HG03354 (cell line): Measurements from ENCODE around the gene ZC3H12D.
A peak's percentile ranks its signal among the peaks of the same experiment; 100 is the strongest.
"Not testable (repeated sequence)": the region's sequence is repeated elsewhere in the genome, so short reads cannot be mapped to it uniquely, and the experiment has no call there.

ENCODE experiments used
- ATAC-seq: cut with Tn5 transposase; IDR thresholded peaks from one replicate; pipeline ENCODE4 v1.9.1; 2021; ENCODE audit warnings: mild to moderate bottlenecking; ENCODE audit not compliant: unreplicated experiment, poor library complexity, severe bottlenecking

ZC3H12D gene

DNA sequence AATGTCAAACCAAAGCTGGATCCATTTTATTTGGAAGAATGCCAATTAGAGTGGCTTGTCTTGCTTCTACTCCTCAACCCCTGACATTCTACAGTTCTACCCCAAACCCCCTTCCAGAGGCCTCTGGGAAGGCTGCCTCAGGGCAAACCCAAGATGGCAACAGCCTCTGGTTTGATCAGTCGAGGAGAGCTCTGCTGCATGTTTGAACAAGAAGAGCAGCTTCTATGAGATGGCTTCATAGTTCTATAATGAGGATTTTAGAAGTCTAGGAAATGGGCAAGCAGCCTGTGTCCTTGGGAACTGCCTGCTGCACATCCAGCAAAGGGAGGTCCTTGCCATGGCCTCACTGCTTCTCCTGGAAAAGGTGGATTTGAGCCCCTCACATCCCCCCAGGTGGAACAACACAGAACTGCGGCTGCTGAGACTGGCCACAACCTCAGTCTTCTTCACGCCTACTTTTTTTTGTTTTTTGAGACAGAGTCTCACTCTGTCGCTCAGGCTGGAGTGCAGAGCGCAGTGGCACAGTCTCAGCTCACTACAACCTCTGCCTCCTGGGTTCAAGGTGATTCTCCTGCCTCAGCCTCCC is 37.9 kb downstream of the ZC3H12D start:
- ATAC-seq, result no peak

DNA sequence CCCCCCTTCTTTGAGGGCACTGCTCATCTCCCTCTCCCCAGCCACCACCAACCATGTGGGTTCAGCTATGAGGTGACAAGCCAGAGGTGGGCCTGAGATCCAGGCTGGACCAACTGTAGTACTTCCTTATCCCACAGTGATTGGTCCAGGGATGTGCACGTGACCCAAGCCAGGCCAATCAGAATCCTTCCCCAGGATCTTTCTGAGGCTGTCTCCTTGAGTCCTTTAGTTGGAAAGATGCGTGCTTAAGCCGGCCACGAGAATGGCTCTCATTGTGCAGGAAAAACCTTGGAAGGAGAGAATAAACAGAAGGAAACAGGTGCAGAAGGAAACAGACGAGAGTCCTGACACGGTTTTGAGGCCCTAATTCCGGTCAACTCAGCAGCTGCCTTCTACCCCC is 39.2 kb downstream of the ZC3H12D start:
- ATAC-seq, result no peak

DNA sequence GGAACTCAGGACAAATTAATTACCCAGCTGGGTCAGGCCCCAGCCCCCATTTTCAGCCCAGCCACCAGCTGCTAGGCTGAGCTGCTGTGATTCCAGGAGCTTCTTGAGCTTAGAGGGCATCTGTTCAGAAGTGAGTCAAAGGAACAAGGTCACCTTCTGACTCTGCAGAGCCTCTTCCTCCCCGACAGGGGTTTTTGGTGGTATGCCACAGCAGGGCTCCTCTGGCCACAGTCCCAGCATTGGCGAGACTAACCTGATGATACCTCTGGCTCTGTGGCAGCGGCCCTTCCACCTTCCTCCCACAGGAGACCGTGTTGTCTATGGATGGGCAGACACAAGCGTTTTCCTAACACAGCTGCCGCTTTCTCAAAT is 39.7 kb downstream of the ZC3H12D start:
- peak; percentile 45 for ATAC-seq

DNA sequence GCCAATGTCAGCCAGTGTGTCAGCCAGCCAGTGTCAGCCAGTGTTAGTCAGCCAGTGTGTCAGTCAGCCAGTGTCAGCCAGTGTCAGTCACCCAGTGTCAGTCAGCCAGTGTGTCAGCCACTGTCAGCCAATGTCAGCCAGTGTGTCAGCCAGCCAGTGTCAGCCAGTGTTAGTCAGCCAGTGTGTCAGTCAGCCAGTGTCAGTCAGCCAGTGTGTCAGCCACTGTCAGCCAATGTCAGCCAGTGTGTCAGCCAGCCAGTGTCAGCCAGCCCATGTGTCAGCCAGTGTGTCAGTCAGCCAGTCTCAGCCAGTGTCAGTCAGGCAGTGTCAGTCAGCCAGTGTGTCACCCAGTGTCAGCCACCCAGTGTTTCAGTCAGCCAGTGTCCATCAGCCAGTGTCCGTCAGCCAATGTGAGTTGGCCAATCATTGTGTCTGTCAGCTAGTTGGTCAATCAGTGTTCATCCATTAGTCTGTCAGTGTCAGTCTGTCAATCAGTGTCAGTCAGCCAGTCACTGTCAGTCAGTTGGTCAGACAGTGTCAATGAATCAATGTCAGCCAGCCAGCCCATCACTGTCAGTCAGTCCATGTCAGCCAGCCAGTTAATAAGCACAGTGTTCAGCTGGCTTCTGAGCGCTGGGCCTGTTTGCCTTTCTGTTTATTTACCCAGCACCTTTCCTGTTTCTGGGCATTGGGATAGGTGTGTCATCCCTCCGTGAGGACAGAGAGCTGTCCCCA is 40.3 kb downstream of the ZC3H12D start:
- ATAC-seq, result not testable (repeated sequence)

DNA sequence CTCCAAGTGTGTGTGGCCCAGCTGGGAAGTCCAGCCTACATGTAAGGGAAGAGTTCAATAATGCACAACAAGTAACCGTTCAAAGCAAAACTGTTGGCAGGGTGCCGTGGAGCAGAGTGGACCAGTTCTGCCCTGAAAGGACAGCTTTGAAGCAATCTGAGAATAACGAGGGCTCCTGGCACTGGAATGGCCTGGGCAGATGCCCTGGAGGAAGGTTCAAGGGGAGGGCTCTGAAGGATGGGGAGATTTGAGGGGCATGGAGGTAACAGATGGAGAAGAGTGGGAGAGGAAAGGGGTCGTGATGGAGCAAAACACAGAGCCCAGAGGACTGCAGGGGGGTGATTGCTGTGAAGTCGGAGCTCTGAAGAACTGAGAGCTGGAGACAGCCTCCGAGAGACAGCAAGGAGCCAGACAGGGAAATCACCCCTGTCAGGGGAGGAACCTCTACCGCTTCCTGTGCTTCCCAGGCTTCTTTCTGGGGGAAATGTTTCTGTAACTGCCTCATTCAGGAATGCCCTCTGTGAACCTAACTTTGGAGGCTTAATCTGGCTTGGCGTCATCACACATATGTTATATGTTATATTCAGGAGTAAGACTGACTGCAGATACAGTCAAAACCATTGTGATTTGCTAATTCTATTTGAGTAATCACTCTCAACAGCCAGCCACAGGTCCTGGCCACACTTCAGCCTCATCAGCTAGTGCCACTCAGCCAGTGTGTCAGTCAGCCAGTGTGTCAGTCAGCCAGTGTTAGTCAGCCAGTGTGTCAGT is 41.2 kb downstream of the ZC3H12D start:
- no peak for ATAC-seq

DNA sequence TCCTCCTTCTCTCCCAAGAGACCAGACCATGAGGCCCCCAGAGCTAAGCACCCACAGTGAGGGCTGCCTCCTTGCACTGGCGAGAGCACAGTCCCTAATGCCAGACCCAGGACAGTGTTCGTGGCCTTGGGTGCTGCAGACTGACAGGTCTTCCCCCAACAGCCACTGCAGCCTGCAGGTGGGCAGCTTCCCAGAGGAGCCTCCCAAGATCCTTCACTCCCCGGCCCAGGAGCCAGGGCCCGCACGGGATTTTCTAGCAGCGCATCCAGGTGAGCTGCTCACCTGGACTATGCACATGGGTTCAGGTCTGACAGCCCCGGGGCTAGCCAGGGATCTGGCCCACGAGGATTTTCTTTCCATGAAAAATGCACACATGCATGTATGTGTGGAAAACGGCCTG is 43.1 kb downstream of the ZC3H12D start:
- no peak for ATAC-seq

DNA sequence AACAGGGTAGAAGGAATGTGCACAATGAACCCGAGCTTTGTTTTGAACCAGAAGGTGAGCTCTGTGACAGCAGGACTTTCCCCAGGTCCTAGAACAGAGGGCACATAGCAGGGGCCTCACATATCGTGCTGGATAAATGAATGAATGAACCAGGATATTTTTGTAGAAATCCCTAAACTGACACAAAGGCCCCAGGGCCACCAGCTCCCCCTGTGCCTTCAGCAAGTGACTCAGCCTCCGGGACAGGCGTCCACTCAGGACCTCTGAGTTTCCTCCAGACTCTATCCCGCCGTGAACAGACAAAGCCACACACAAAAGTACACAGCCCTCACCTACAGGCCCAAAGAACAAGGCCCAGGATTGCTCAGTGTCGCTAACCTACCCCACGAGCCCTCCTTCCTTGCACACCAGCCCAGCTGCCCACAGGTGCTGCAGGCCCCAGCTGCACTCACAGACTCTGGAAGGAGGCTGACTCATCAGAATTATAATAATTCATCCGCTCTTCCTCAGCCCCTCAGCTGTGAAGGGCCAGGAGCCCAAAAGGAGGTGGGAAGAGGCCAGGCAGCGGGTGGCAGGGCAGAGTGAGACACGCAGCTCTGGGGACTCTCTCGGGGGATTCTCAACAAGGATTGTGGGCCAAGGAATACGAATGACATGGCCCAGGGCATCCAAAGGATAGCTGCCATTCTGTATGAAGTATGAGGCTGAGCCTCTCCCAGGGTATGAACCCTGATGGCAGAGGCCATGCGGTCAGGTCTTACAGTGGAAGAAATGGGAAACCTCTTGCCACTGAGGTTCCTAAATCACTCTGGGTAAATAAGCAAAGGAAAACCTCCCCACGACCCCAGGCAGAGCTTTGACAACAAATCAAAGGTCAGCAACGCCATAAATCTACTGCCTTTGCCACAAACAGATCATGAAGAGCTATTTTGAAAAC is 43.8 kb downstream of the ZC3H12D start:
- ATAC-seq, result no peak

DNA sequence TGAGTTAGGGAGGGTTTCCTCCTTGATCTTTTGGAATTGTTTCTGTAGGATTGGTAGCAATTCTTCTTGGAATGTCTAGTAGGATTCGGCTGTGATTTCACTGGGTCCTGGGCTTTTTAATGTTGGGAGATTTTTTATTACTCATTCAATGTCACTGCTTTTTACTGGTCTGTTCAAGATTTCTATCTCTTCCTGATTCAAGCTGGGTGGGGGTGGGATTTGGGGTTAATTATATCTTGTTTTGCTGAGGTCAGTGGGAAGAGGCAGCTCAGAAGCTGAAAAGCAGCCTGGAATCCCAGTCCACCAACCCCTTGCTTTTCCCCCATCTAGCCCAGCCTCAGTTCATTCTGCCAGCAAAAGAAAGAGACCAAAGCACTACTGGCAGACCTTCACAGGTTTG is 45.2 kb downstream of the ZC3H12D start:
- ATAC-seq, result no peak

DNA sequence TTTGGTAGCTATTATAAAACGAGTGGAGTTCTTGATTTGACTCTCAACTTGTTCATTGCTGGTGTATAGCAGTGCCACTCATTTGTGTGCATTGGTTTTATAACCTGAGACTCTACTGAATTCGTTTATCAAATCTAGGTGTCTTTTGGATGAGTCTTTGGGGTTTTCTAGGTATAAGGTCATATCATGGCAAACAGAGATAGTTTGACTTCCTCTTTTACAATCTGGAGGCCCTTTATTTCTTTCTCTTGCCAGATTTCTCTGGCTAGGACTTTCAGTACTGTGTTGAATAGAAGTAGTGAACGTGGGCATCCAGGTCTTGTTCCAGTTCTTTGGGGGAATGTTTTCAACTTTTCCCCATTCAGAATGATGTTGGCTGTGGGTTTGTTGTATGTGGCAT is 46.0 kb downstream of the ZC3H12D start:
- ATAC-seq, result no peak

DNA sequence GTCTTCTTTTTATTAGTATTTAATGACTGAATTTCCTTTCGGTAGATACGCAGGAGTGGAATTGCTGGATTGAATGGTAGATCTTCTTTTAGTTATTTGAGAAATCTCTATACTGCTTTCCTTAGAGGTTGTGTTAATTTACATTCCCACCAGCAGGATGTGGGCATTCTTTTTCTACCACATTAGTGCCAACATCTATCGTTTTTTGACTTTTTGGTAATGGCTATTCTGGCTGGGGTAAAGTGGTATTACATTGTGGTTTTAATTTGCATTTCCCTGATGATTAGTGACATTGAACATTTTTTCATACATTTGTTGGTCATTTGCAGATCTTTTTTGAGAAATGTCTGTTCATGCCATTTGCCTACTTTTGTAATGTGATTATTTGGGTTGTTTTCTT is 47.6 kb downstream of the ZC3H12D start:
- no peak for ATAC-seq

DNA sequence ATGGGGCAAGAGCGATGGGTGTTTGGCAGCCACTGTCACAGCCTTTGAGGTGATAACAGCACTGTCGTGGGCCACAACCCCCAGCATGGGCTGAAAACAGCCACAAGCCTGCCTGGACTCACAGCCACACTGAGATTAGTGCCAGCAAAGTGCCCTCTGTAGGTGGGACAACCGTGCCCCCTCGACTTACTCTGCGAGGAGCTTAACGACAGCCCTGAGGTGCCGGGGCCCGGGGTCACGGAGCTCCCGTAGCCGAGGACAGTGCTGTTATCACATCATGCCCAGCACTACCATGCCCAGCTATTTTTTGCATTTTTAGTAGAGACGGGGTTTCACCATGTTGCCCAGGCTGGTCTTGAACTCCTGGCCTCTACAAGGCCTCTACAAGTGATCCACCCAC is 48.2 kb downstream of the ZC3H12D start:
- ATAC-seq, result no peak

DNA sequence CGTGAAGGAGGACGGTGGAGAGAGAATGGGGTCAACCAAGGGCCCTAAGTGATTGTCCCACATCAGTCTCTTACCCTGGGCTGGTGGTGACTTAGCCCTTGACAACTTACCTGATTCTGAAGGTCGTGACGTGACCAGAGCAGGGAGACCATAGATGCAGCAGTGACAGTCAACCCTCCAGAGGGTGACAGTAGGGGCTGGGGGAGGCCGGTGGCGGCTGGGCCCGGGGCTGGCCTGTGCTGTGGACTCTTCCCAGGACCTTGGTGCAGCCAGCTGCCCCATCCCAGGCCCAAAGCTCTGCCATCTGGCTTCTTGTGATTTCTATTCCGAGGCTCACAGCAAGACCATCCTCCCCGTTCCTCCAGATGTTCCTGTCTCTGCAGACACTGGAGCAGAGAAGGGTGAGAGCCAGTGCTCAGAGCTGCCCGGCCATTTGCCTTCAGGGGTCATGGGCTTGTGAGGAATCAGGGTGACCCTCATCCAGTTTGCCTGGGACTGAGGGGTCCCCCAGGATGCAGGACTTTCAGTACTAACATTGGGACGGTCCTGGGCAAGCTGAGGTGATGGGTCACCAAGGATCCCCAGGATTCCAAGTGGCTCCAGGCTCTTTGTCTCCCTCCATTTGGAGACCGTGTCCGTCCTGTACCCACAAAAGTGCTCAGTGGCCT is 48.8 kb downstream of the ZC3H12D start:
- ATAC-seq, result no peak

DNA sequence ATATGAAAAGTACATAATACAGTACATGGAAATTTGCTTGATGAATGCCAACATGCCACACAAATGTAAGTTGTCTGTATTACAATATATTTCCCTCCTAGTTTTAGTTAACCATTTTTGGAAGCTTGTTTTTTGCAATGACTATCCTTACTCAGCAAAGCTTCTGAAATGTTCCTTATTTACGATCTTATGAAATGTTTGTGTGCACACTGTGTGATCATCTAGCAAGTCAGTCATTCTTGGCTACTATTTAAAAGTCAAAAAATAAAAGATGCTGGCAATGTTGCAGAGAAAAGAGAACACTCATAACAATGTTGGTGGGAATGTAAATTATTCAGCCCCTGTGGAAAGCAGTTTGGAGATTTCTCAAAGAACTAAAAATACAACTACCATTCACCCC is 50.9 kb downstream of the ZC3H12D start:
- no peak for ATAC-seq

DNA sequence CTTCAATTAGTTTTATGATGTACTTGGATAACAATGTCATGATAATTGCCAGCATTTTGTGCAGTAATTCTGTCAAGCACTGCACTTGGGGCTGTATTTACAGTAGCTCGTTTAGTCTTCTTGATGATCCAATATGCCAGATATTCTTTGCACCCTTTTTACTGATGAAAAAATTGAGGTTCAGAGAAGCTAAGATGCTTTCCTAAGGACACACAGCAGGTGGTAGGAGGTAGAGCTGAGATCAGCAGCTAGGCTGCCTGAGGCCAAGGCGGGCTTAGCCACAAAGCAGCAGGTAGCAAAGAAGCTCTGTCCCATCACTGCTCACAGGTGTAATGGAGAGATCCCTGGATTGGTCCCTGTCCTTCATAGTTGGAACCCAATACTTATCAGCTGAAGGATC is 51.4 kb downstream of the ZC3H12D start:
- no peak for ATAC-seq

DNA sequence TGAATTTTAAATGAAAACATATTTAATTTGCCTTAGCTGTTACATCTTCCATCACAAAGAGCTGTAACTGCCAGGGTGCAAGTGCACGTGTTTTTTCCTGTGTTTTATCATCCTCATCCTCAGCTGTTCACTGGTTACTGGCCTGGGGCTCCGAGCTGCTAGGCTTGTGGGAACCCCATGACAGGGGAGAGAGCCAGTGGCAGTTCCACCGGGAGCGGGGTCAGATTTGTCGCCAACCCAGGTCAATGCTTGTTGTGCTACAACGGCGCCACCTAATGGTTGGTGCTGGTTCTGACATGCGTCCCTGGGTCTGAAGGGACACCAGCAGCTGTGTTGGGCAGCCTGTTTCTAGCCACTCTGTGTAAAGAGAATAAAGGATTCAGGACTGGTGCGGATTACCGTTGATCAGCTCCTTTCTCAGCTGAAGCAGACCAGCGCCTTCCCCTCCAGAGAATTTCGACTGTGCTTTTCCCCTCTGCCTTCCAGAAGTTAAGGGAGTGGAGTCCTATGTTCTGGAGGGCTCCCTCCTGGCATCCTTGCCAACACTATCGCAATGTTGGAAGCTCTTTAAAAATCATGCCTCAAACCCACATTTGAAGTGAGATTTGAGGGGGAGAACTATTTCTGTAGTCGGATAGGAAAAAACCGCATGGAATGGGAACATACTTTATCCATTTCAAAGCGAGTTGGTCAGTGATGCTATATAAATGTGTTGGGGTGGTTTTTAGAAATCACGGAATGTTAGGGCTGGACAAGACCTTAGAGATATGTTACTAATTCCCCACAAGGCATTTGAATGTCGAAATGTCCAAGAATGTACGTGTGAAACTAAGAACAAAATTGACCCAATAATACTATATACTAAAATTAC is 52.7 kb downstream of the ZC3H12D start:
- ATAC-seq, result peak; percentile 94

DNA sequence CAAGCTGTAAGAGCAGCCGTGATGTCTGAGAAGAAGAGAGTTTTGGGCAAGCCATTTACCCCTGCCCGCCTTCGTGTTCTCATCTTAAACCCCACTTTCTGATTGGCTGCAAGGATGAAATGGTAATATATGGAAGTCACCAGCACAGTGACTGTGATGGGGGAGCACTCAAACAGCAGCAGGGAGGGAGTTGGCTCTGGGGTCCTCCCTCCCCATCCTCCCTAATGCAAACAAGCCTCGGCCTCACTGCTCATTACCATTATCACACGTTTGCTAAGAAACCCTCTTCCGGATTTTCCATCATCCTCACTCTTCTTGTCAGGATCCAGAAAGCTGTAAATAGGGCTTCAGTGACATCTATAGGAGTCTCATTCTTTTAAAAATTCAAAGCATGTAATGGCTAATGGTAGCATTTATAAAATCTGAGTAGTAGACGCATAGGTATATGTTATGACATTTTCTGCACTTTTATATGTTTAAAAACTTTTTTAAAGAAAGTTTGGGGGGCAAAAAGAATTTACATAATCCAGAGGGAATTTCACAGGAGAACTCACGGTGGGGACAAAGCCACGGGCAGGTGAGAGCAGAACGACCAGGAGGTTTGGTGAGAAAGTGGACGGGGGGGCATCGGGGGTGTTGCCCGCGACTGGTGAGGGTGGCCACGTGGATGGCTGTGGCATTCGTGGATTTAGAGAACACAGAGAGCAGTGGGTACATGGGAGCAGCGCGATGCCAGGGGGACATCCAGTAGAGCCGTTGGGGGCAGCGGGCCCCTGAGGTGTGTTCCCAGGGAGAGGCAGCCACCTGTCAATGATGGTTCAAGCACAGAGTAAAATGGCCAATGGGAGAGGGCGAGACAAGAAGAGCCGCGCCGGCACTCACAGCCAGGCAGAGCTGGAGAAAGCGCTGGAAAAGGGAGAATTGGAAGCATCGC is 55.1 kb downstream of the ZC3H12D start:
- ATAC-seq, result no peak

DNA sequence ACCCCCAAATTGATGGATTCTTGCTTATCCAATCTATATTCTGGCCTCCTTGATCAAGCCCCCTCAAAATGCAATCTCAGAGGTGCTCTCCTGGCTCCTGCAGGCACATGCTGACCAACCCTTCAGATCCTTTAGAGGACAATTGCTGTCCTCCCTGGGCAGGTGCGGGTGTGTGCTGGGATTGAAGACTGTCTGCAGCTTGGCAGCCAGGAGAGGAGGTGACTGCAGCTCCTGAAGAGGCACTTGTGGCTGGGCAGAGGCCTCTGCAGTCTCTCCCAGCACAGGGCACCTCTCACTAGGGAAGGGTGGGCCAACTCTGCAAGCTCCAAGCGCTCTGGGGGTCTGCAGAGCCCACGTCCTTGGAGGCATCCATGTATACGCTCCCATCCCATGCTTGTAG is 56.2 kb downstream of the ZC3H12D start:
- no peak for ATAC-seq

DNA sequence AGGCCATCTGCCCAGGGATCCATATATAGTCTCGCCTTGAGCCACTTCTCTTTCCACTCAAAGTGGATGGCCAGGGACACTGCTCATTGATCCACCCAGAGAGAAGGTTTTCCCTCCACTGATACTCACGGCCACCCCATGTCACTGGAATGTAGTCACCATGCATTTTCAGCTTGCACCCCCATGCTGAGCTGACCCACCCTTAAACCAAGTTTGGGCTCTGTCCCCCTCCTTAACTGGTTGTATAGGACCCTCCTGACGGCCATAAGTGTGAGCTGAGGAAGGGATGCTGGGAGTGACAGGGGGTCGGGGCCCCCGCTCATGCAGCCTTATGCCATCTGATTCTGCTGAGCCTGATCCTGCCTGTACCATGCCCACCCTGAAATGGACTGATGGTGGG is 59.1 kb downstream of the ZC3H12D start:
- no peak for ATAC-seq
